ENCODE results near the gene OR6X1. TPM values are rescaled to one million over a fixed set of nuclear protein-coding genes. Genes with fewer than 3 reads are reported as not detected.
"Not testable (repeated sequence)": the region's sequence is repeated elsewhere in the genome, so short reads cannot be mapped to it uniquely, and the experiment has no call there.

OR6X1 gene
- total RNA-seq, 1 experiment from 2014 or later, result not detected

DNA sequence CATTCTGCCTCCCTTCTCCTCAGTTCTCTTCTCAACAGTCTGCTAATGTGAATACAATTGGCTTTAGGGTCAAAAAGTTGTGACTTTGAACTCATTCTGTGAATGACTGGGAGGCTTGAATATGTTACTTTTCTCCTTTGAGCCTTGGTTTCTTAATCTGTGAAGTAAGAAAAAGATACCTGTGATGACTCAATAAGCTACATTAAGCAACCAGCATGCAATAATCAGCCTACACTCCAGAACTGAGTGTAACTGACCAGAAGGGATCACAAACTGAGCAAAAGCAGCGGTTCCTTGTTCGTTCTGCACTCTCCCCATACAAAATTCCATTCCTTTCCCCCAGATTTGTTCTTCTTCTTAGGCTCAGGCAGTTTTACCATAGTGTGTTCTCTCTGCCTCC, 36.3 kb downstream of the OR6X1 start:
- no peak overlapping the region for H3K27ac ChIP-seq (ENCODE audit: insufficient read length, low read depth, low read length)
- TF ChIP-seq CTCF (conservative IDR thresholded peaks at IDR 0.05), result no peak
- no peak overlapping the region for H2BK15ac ChIP-seq (ENCODE audit: low read depth, low read length)
- Mint-ChIP-seq H3K9me3 (peaks cover under 1% of the 10 kb centered on the region in 2 experiments; a peak in 3 of 5 replicates), H3K36me3 (ENCODE audit: insufficient read depth in 1 of 3, low read depth in 3 of 3) (peaks cover 0 to 2% (median 2%) of the 10 kb centered on the region in 3 experiments; a peak in 6 of 7 replicates), H3K4me3 (no peak overlapping the region), H3K4me1 (no peaks in the 10 kb centered on the region), H3K27ac (no peak overlapping the region; a peak in 2 of 7 replicates), H3K27me3 (ENCODE audit: low read depth) (no peaks in the 10 kb centered on the region)
- H4K91ac ChIP-seq (ENCODE audit: insufficient read length, low read depth, low read length), result no peak overlapping the region
- no peak overlapping the region for H3K4ac ChIP-seq (ENCODE audit: low read depth, low read length)
- no peak overlapping the region for H2BK120ac ChIP-seq (ENCODE audit: low read depth, low read length, poor library complexity, severe bottlenecking)
- H2BK5ac ChIP-seq (ENCODE audit: insufficient read length, low read length), result no peak overlapping the region
- H2BK20ac ChIP-seq (ENCODE audit: low read depth, low read length, poor library complexity, severe bottlenecking), result no peak overlapping the region
- no peaks in the 10 kb centered on the region for H3K9me3 ChIP-seq (ENCODE audit: control insufficient read depth, low read depth, low read length)
- DNase-seq, result no peak
- no peak overlapping the region for H4K8ac ChIP-seq (replicated peaks; ENCODE audit: insufficient read length, low read depth, low read length)
- H2AFZ ChIP-seq (ENCODE audit: low read length), result no peak overlapping the region
- no peak overlapping the region for H3K18ac ChIP-seq (ENCODE audit: insufficient read length, low read depth, low read length)
- no peak overlapping the region for H3K4me2 ChIP-seq (ENCODE audit: insufficient read depth, insufficient read length, low read length)
- H2AK5ac ChIP-seq (ENCODE audit: insufficient read length, low read length), result no peak overlapping the region
- H3K27me3 ChIP-seq (ENCODE audit: insufficient read depth, low read length), result no peaks in the 10 kb centered on the region
- H3K79me2 ChIP-seq (ENCODE audit: insufficient read depth, low read length), result no peaks in the 10 kb centered on the region
- no peak overlapping the region for H3K9ac ChIP-seq (ENCODE audit: extremely low read depth, insufficient read length, low read length)
- H3K4me1 ChIP-seq (ENCODE audit: insufficient read depth, low read length), result no peaks in the 10 kb centered on the region
- no peak overlapping the region for H2BK12ac ChIP-seq (ENCODE audit: insufficient read length, low read depth, low read length)
- no peak overlapping the region for H4K5ac ChIP-seq (ENCODE audit: insufficient read length, low read depth, low read length)
- H3K14ac ChIP-seq (ENCODE audit: insufficient read depth, low read length), result no peak overlapping the region
- H3K23me2 ChIP-seq (ENCODE audit: insufficient read length, low read depth, low read length, poor library complexity, severe bottlenecking), result no peaks in the 10 kb centered on the region
- H3T11ph ChIP-seq (ENCODE audit: low read length), result no peak overlapping the region
- no peak overlapping the region for H3K56ac ChIP-seq (ENCODE audit: insufficient read length, low read depth, low read length)
- no peaks in the 10 kb centered on the region for H3K79me1 ChIP-seq (ENCODE audit: insufficient read depth, low read depth, low read length, poor library complexity, severe bottlenecking)
- WGBS (ENCODE audit: extremely low coverage, insufficient read length, low lambda C conversion rate), result no CpG with 5 or more reads among the region's 2 CpGs
- H3K23ac ChIP-seq (ENCODE audit: insufficient read length, low read depth, low read length), result no peak overlapping the region
- no peaks in the 10 kb centered on the region for H4K20me1 ChIP-seq (ENCODE audit: control insufficient read depth, insufficient read depth, insufficient read length)

DNA sequence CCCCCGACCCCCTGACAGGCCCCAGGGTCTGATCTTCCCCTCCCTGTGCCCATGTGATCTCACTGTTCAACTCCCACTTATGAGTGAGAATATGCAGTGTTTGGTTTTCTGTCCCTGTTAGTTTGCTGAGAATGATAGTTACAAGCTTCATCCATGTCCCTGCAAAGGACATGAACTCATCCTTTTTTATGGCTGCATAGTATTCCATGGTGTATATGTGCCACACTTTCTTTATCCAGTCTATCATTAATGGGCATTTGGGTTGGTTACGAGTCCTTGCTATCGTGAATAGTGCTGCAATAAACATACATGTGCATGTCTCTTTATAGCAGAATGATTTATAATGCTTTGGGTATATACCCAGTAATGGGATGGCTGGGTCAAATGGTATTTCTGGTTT, 41.7 kb downstream of the OR6X1 start:
- not testable (repeated sequence) for H2BK15ac ChIP-seq (ENCODE audit: low read depth, low read length); H2AFZ ChIP-seq (ENCODE audit: low read length); H4K8ac ChIP-seq (replicated peaks; ENCODE audit: insufficient read length, low read depth, low read length); H3K27ac Mint-ChIP-seq; H3K27me3 ChIP-seq (ENCODE audit: insufficient read depth, low read length); H3K14ac ChIP-seq (ENCODE audit: insufficient read depth, low read length); H3K27ac ChIP-seq (ENCODE audit: insufficient read length, low read depth, low read length); H3K9ac ChIP-seq (ENCODE audit: extremely low read depth, insufficient read length, low read length); H2BK120ac ChIP-seq (ENCODE audit: low read depth, low read length, poor library complexity, severe bottlenecking); H3K79me2 ChIP-seq (ENCODE audit: insufficient read depth, low read length); H3K23ac ChIP-seq (ENCODE audit: insufficient read length, low read depth, low read length); H3K4me1 ChIP-seq (ENCODE audit: insufficient read depth, low read length); H3K27me3 Mint-ChIP-seq (ENCODE audit: low read depth); H4K91ac ChIP-seq (ENCODE audit: insufficient read length, low read depth, low read length); H2BK20ac ChIP-seq (ENCODE audit: low read depth, low read length, poor library complexity, severe bottlenecking); H3K4me3 Mint-ChIP-seq; H3K9me3 ChIP-seq (ENCODE audit: control insufficient read depth, low read depth, low read length); H3K36me3 Mint-ChIP-seq (ENCODE audit: insufficient read depth in 1 of 3, low read depth in 3 of 3); H3T11ph ChIP-seq (ENCODE audit: low read length); H3K79me1 ChIP-seq (ENCODE audit: insufficient read depth, low read depth, low read length, poor library complexity, severe bottlenecking); H3K56ac ChIP-seq (ENCODE audit: insufficient read length, low read depth, low read length); H3K18ac ChIP-seq (ENCODE audit: insufficient read length, low read depth, low read length); H4K5ac ChIP-seq (ENCODE audit: insufficient read length, low read depth, low read length); H2BK5ac ChIP-seq (ENCODE audit: insufficient read length, low read length); H3K4ac ChIP-seq (ENCODE audit: low read depth, low read length); H2BK12ac ChIP-seq (ENCODE audit: insufficient read length, low read depth, low read length); H3K9me3 Mint-ChIP-seq; H4K20me1 ChIP-seq (ENCODE audit: control insufficient read depth, insufficient read depth, insufficient read length); DNase-seq; H3K4me2 ChIP-seq (ENCODE audit: insufficient read depth, insufficient read length, low read length); H2AK5ac ChIP-seq (ENCODE audit: insufficient read length, low read length); H3K23me2 ChIP-seq (ENCODE audit: insufficient read length, low read depth, low read length, poor library complexity, severe bottlenecking)
- H3K4me1 Mint-ChIP-seq, result peaks cover 8 to 12% of the 10 kb centered on the region in 2 experiments
- no CpG with 5 or more reads among the region's 3 CpGs for WGBS (ENCODE audit: extremely low coverage, insufficient read length, low lambda C conversion rate)
